ENCODE data around the gene SHE. TPM values are rescaled to one million over a fixed set of nuclear protein-coding genes. Genes with fewer than 3 reads are reported as not detected.

SHE gene
- polyA plus RNA-seq, 4 donors: 0.67 to 15.5 (median 3.3) TPM

- 63 to 75% (median 67%) methylated on average over 1 of the region's 1 CpG for WGBS, 3 donors
- Histone ChIP-seq H3K36me3 (ENCODE audit: control insufficient read depth in 3 of 3, insufficient read depth in 2 of 3, low read depth in 1 of 3, low read length in 3 of 3) (no peaks in the 10 kb centered on the region), H3K4me3 (ENCODE audit: low read depth in 1 of 3, low read length in 3 of 3) (no peak overlapping the region), H3K27me3 (ENCODE audit: control insufficient read depth in 3 of 3, insufficient read depth in 3 of 3, low read length in 3 of 3) (no peaks in the 10 kb centered on the region), H3K27ac (ENCODE audit: low read depth in 1 of 3, low read length in 2 of 3) (no peak overlapping the region), H3K4me1 (ENCODE audit: control insufficient read depth in 3 of 3, insufficient read depth in 2 of 3, low read depth in 1 of 3, low read length in 2 of 3) (peaks cover 0 to 4% (median 0%) of the 10 kb centered on the region in 3 donors), H3K9me3 (ENCODE audit: control insufficient read depth in 2 of 2, insufficient read depth in 1 of 2, low read depth in 1 of 2, low read length in 1 of 2) (no peaks in the 10 kb centered on the region)
- FAIRE-seq (no peak), DNase-seq (no peak)
These were observed 21.2 kb downstream of the SHE start for GRCh38 chr1:154481053-154481452.

- H3K27me3 ChIP-seq (ENCODE audit: control insufficient read depth in 3 of 3, insufficient read depth in 3 of 3, low read length in 3 of 3): no peaks in the 10 kb centered on the region
- no peak overlapping the region for H3K27ac ChIP-seq (ENCODE audit: low read depth in 1 of 3, low read length in 2 of 3)
- no peaks in the 10 kb centered on the region for H3K36me3 ChIP-seq (ENCODE audit: control insufficient read depth in 3 of 3, insufficient read depth in 2 of 3, low read depth in 1 of 3, low read length in 3 of 3)
- H3K9me3 ChIP-seq (ENCODE audit: control insufficient read depth in 2 of 2, insufficient read depth in 1 of 2, low read depth in 1 of 2, low read length in 1 of 2): no peaks in the 10 kb centered on the region
- H3K4me1 ChIP-seq (ENCODE audit: control insufficient read depth in 3 of 3, insufficient read depth in 2 of 3, low read depth in 1 of 3, low read length in 2 of 3): peaks cover 0 to 4% (median 0%) of the 10 kb centered on the region in 3 donors
- 37 to 42% (median 38%) methylated on average over 9 of the region's 9 CpGs for whole genome bisulfite sequencing, 3 donors
- DNase-seq (peak; percentile 82 to 86), FAIRE-seq (no peak)
- H3K4me3 ChIP-seq (ENCODE audit: low read depth in 1 of 3, low read length in 3 of 3): no peak overlapping the region
These were observed 22.3 kb downstream of the SHE start for GRCh38 chr1:154479764-154480421.

- Histone ChIP-seq H3K27me3 (ENCODE audit: control insufficient read depth in 3 of 3, insufficient read depth in 3 of 3, low read length in 3 of 3) (no peaks in the 10 kb centered on the region), H3K4me3 (ENCODE audit: low read depth in 1 of 3, low read length in 3 of 3) (no peak overlapping the region), H3K27ac (ENCODE audit: low read depth in 1 of 3, low read length in 2 of 3) (peak overlapping the region in 1 of 3 donors; percentile 60), H3K4me1 (ENCODE audit: control insufficient read depth in 3 of 3, insufficient read depth in 2 of 3, low read depth in 1 of 3, low read length in 2 of 3) (peaks cover 0 to 4% (median 0%) of the 10 kb centered on the region in 3 donors), H3K36me3 (ENCODE audit: control insufficient read depth in 3 of 3, insufficient read depth in 2 of 3, low read depth in 1 of 3, low read length in 3 of 3) (no peaks in the 10 kb centered on the region), H3K9me3 (ENCODE audit: control insufficient read depth in 2 of 2, insufficient read depth in 1 of 2, low read depth in 1 of 2, low read length in 1 of 2) (no peaks in the 10 kb centered on the region)
- no peak for FAIRE-seq
- peak; percentile 41 to 63 for DNase-seq
- WGBS, 3 donors: 11 to 42% (median 20%) methylated on average over 5 of the region's 5 CpGs
These were observed 23.6 kb downstream of the SHE start for GRCh38 chr1:154478639-154479038.

- no peaks in the 10 kb centered on the region for H3K36me3 ChIP-seq (ENCODE audit: control insufficient read depth in 3 of 3, insufficient read depth in 2 of 3, low read depth in 1 of 3, low read length in 3 of 3)
- WGBS, 3 donors: 17 to 65% (median 30%) methylated on average over 8 of the region's 8 CpGs
- peaks cover 0 to 4% (median 0%) of the 10 kb centered on the region in 3 donors for H3K4me1 ChIP-seq (ENCODE audit: control insufficient read depth in 3 of 3, insufficient read depth in 2 of 3, low read depth in 1 of 3, low read length in 2 of 3)
- H3K9me3 ChIP-seq (ENCODE audit: control insufficient read depth in 2 of 2, insufficient read depth in 1 of 2, low read depth in 1 of 2, low read length in 1 of 2): no peaks in the 10 kb centered on the region
- H3K4me3 ChIP-seq (ENCODE audit: low read depth in 1 of 3, low read length in 3 of 3): no peak overlapping the region
- peak overlapping the region in 2 of 3 donors; percentile 57 to 60 for H3K27ac ChIP-seq (ENCODE audit: low read depth in 1 of 3, low read length in 2 of 3)
- no peak for FAIRE-seq
- H3K27me3 ChIP-seq (ENCODE audit: control insufficient read depth in 3 of 3, insufficient read depth in 3 of 3, low read length in 3 of 3): no peaks in the 10 kb centered on the region
- DNase-seq: peak; percentile 65 to 95
These were observed 24.2 kb downstream of the SHE start for GRCh38 chr1:154478013-154478412.

GRCh38 chr1:154476791-154477190 lies 25.4 kb downstream of the SHE start:
- Histone ChIP-seq H3K27ac (ENCODE audit: low read depth in 1 of 3, low read length in 2 of 3) (peak overlapping the region in 1 of 3 donors; percentile 60), H3K4me1 (ENCODE audit: control insufficient read depth in 3 of 3, insufficient read depth in 2 of 3, low read depth in 1 of 3, low read length in 2 of 3) (peaks cover 0 to 4% (median 0%) of the 10 kb centered on the region in 3 donors), H3K9me3 (ENCODE audit: control insufficient read depth in 2 of 2, insufficient read depth in 1 of 2, low read depth in 1 of 2, low read length in 1 of 2) (no peaks in the 10 kb centered on the region), H3K36me3 (ENCODE audit: control insufficient read depth in 3 of 3, insufficient read depth in 2 of 3, low read depth in 1 of 3, low read length in 3 of 3) (no peaks in the 10 kb centered on the region), H3K27me3 (ENCODE audit: control insufficient read depth in 3 of 3, insufficient read depth in 3 of 3, low read length in 3 of 3) (no peaks in the 10 kb centered on the region), H3K4me3 (ENCODE audit: low read depth in 1 of 3, low read length in 3 of 3) (no peak overlapping the region)
- DNase-seq (peak in 1 of 2 donors; percentile 68), FAIRE-seq (no peak)
- 88 to 100% (median 95%) methylated on average over 1 of the region's 1 CpG for WGBS, 3 donors

GRCh38 chr1:154474802-154475201 lies 27.4 kb downstream of the SHE start:
- no peaks in the 10 kb centered on the region for H3K9me3 ChIP-seq (ENCODE audit: control insufficient read depth in 2 of 2, insufficient read depth in 1 of 2, low read depth in 1 of 2, low read length in 1 of 2)
- no peak for FAIRE-seq
- H3K36me3 ChIP-seq (ENCODE audit: control insufficient read depth in 3 of 3, insufficient read depth in 2 of 3, low read depth in 1 of 3, low read length in 3 of 3): no peaks in the 10 kb centered on the region
- no peak overlapping the region for H3K4me3 ChIP-seq (ENCODE audit: low read depth in 1 of 3, low read length in 3 of 3)
- H3K4me1 ChIP-seq (ENCODE audit: control insufficient read depth in 3 of 3, insufficient read depth in 2 of 3, low read depth in 1 of 3, low read length in 2 of 3): peaks cover 0 to 4% (median 0%) of the 10 kb centered on the region in 3 donors
- H3K27ac ChIP-seq (ENCODE audit: low read depth in 1 of 3, low read length in 2 of 3): no peak overlapping the region
- DNase-seq: peak in 1 of 2 donors; percentile 93
- 16 to 45% (median 28%) methylated on average over 3 of the region's 3 CpGs for WGBS, 3 donors
- no peaks in the 10 kb centered on the region for H3K27me3 ChIP-seq (ENCODE audit: control insufficient read depth in 3 of 3, insufficient read depth in 3 of 3, low read length in 3 of 3)

DNA sequence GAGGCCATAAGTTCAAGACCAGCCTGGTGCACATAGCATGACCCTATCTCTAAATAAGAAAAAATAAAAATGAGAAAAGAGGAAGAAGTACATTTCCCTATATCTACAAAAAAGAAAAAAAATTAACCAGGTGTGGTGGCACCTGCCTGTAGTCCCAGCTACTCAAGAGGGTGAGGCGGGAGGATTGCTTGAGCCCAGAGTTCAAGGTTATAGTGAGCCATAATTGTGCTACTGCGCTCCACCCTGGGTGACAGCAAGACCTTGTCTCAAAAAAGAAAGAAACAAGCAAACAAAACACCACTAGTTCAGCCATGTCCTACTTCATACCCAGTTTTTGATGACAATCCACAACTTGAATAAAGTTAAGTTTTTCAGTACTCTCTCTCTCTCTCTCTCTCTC lies 30.9 kb downstream of the SHE start:
- Histone ChIP-seq H3K27ac (ENCODE audit: low read depth in 1 of 3, low read length in 2 of 3) (no peak overlapping the region), H3K4me3 (ENCODE audit: low read depth in 1 of 3, low read length in 3 of 3) (no peak overlapping the region), H3K36me3 (ENCODE audit: control insufficient read depth in 3 of 3, insufficient read depth in 2 of 3, low read depth in 1 of 3, low read length in 3 of 3) (no peaks in the 10 kb centered on the region), H3K27me3 (ENCODE audit: control insufficient read depth in 3 of 3, insufficient read depth in 3 of 3, low read length in 3 of 3) (no peaks in the 10 kb centered on the region), H3K9me3 (ENCODE audit: control insufficient read depth in 2 of 2, insufficient read depth in 1 of 2, low read depth in 1 of 2, low read length in 1 of 2) (no peaks in the 10 kb centered on the region), H3K4me1 (ENCODE audit: control insufficient read depth in 3 of 3, insufficient read depth in 2 of 3, low read depth in 1 of 3, low read length in 2 of 3) (no peaks in the 10 kb centered on the region)
- DNase-seq: peak; percentile 34 to 71
- no peak for FAIRE-seq
- WGBS, 3 donors: 18 to 58% (median 43%) methylated on average over 2 of the region's 2 CpGs

DNA sequence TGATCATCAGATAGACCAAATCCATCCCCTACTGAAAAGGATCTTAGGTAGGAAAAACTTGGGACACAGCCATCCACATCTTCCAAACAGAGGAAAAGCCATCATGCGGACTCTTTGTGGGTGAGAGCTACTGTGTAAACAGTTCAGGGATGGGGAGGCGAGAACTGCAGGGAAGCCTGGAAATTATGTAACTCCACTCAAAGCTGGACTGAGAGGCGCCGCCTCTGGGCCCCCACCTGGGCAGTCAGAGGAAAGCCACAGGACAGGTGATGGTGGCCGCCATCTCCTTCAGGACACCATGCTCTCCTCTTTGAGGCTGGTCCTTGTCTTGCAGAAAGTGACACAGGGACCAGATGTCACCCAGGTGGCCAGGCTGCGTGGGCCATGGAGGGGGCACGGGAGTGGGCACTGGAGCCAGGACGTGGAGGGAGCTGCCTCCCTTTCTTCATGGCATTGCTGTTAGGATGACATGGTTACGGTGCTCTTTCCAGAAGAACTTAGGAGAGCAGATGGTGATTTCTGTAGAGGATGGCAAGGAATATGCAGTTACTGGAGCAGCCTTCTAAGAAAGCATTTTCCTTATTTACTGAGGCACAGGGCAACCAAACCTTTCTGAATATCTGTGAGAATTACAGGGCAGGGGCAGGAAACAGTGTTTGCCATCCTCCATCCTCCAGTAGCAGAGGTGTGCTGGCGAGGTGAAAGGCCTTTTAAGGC lies 32.2 kb downstream of the SHE start:
- no peak for DNase-seq
- Histone ChIP-seq H3K27me3 (ENCODE audit: control insufficient read depth in 3 of 3, insufficient read depth in 3 of 3, low read length in 3 of 3) (no peaks in the 10 kb centered on the region), H3K4me1 (ENCODE audit: control insufficient read depth in 3 of 3, insufficient read depth in 2 of 3, low read depth in 1 of 3, low read length in 2 of 3) (no peaks in the 10 kb centered on the region), H3K27ac (ENCODE audit: low read depth in 1 of 3, low read length in 2 of 3) (no peak overlapping the region), H3K36me3 (ENCODE audit: control insufficient read depth in 3 of 3, insufficient read depth in 2 of 3, low read depth in 1 of 3, low read length in 3 of 3) (peaks cover 0 to 5% (median 0%) of the 10 kb centered on the region in 3 donors), H3K9me3 (ENCODE audit: control insufficient read depth in 2 of 2, insufficient read depth in 1 of 2, low read depth in 1 of 2, low read length in 1 of 2) (no peaks in the 10 kb centered on the region), H3K4me3 (ENCODE audit: low read depth in 1 of 3, low read length in 3 of 3) (no peak overlapping the region)
- no peak for FAIRE-seq
- WGBS, 3 donors: 91 to 94% (median 91%) methylated on average over 10 of the region's 10 CpGs
